Calu3 (cell line): ENCODE measurements around the gene TECR. TPM values are rescaled to one million over a fixed set of nuclear protein-coding genes. Genes with fewer than 3 reads are reported as not detected.
"Not testable (repeated sequence)": the region's sequence is repeated elsewhere in the genome, so short reads cannot be mapped to it uniquely, and the experiment has no call there.

Experiments used
- BruUV-seq: library from RNA; stranded (reverse); fragments of 400-500 nt; replicated peaks from 2 replicates; lab custom pipeline; 2021; lab: Mats Ljungman, UMichigan
- CTCF ChIA-PET: fragments of 300-600 bp; sonication (Branson Sonifier 250); formaldehyde crosslinking; loops from one replicate; lab custom pipeline; 2022; ENCODE audit warnings: antibody characterized with exemption; lab: Charles Lee
- DNase-seq: peaks from one replicate; pipeline ENCODE4 v3.0.0; 2022
- H3K27ac Mint-ChIP-seq: one replicate; pipeline ENCODE4 v1.8.0; 2022; ENCODE audit warnings: mixed read lengths; ENCODE audit not compliant: unreplicated experiment
- H3K27me3 Mint-ChIP-seq: one replicate; pipeline ENCODE4 v1.8.0; 2022; ENCODE audit warnings: mixed read lengths; ENCODE audit not compliant: unreplicated experiment
- H3K36me3 Mint-ChIP-seq: one replicate; pipeline ENCODE4 v1.8.0; 2022; ENCODE audit warnings: mild to moderate bottlenecking, moderate library complexity, mixed read lengths; ENCODE audit not compliant: insufficient read depth, unreplicated experiment
- H3K4me1 Mint-ChIP-seq: one replicate; pipeline ENCODE4 v1.8.0; 2022; ENCODE audit warnings: mild to moderate bottlenecking, low read depth, mixed read lengths; ENCODE audit not compliant: unreplicated experiment
- H3K4me3 Mint-ChIP-seq: one replicate; pipeline ENCODE4 v1.8.0; 2022; ENCODE audit warnings: mild to moderate bottlenecking, low read depth, moderate library complexity, mixed read lengths; ENCODE audit not compliant: unreplicated experiment
- H3K9me3 Mint-ChIP-seq: one replicate; pipeline ENCODE4 v1.8.0; 2022; ENCODE audit warnings: low read depth, mixed read lengths; ENCODE audit not compliant: unreplicated experiment
- CTCF ChIP-seq: fragments of 200-600 bp; IDR thresholded peaks from one replicate; pipeline ENCODE4 v1.8.0; 2022; ENCODE audit warnings: antibody characterized with exemption; ENCODE audit not compliant: unreplicated experiment
- intact Hi-C: fragments of 100-400 bp; cut with micrococcal nuclease; formaldehyde crosslinking; loops from one replicate; pipeline ENCODE4 v1.10.0; 2022; ENCODE audit not compliant: unreplicated experiment
- total RNA-seq: library from RNA; stranded (reverse); gene quantifications from 2 replicates; pipeline ENCODE4 v1.2.3, GENCODE V29; 2022

TECR gene
- total RNA-seq, 1 experiment from 2014 or later = 162 TPM

GRCh38 chr19:14563989-14564651 lies 34.7 kb downstream of the TECR start:
- TF ChIP-seq CTCF = no peak
- intact Hi-C loops = no loop called here

GRCh38 chr19:14564652-14565297 lies 35.4 kb downstream of the TECR start:
- BruUV-seq, H3K4me1 Mint-ChIP-seq, intact Hi-C loops, CTCF ChIA-PET, H3K9me3 Mint-ChIP-seq, H3K27me3 Mint-ChIP-seq, H3K4me3 Mint-ChIP-seq, H3K27ac Mint-ChIP-seq, DNase-seq: not testable (repeated sequence)
- H3K36me3 Mint-ChIP-seq = peaks cover 31% of the 10 kb centered on the region

More at GRCh38 chr19:14563989-14564651, 34.7 kb downstream of the TECR start:
- no peaks in the 10 kb centered on the region for H3K9me3 Mint-ChIP-seq
- peaks cover 28% of the 10 kb centered on the region for H3K36me3 Mint-ChIP-seq
- CTCF ChIA-PET = no interaction called here
- H3K27ac Mint-ChIP-seq = no peak overlapping the region
- DNase-seq = no peak
- BruUV-seq = no TSS peak
- no peak overlapping the region for H3K4me3 Mint-ChIP-seq
- H3K4me1 Mint-ChIP-seq = no peaks in the 10 kb centered on the region
- no peaks in the 10 kb centered on the region for H3K27me3 Mint-ChIP-seq

- no peak for TF ChIP-seq CTCF
- DNase-seq = no peak
- TSS peak; percentile 87 for BruUV-seq
- intact Hi-C loops = no loop called here
- Mint-ChIP-seq H3K27me3 (no peaks in the 10 kb centered on the region), H3K9me3 (no peaks in the 10 kb centered on the region), H3K4me3 (no peak overlapping the region), H3K36me3 (peaks cover 33% of the 10 kb centered on the region), H3K27ac (no peak overlapping the region), H3K4me1 (no peaks in the 10 kb centered on the region)
- CTCF ChIA-PET = no interaction called here
Measured at GRCh38 chr19:14565298-14565679, 35.9 kb downstream of the TECR start.

GRCh38 chr19:14565765-14566711 lies 36.6 kb downstream of the TECR start:
- H3K27ac Mint-ChIP-seq = no peak overlapping the region
- H3K27me3 Mint-ChIP-seq = no peaks in the 10 kb centered on the region
- intact Hi-C loops = no loop called here
- no peaks in the 10 kb centered on the region for H3K9me3 Mint-ChIP-seq
- CTCF ChIA-PET = no interaction called here
- no peak for TF ChIP-seq CTCF
- no peak for DNase-seq
- no TSS peak for BruUV-seq
- H3K4me1 Mint-ChIP-seq = no peaks in the 10 kb centered on the region
- no peak overlapping the region for H3K4me3 Mint-ChIP-seq
- peaks cover 39% of the 10 kb centered on the region for H3K36me3 Mint-ChIP-seq
